CD14-positive monocyte (primary cell): ENCODE measurements around the gene NIP7. TPM values are rescaled to one million over a fixed set of nuclear protein-coding genes. Genes with fewer than 3 reads are reported as not detected.
"Not testable (repeated sequence)": the region's sequence is repeated elsewhere in the genome, so short reads cannot be mapped to it uniquely, and the experiment has no call there.

Experiments used
- DNase-seq, 3 donors: peaks; one replicate each; pipeline ENCODE4 v3.0.0-alpha.2; 2011 to 2022
- H2AFZ ChIP-seq: 2 replicates; pipeline ENCODE4 v1.6.0; 2012; ENCODE audit warnings: mild to moderate bottlenecking, low read depth, low read length, inconsistent platforms; ENCODE audit not compliant: insufficient read depth, poor library complexity, severe bottlenecking
- H3K27ac ChIP-seq, 2 donors: 1 replicate in 1 of 2; 2 replicates in 1 of 2; pipeline ENCODE4 v1.5.1; 2012 to 2013; ENCODE audit warnings: low read length in 2 of 2, control low read depth in 1 of 2, inconsistent platforms in 1 of 2, low read depth in 1 of 2, mild to moderate bottlenecking in 1 of 2
- H3K27me3 ChIP-seq, 2 donors: one replicate each; pipeline versions ENCODE4 v1.6.0 to v1.6.1; 2011 to 2013; ENCODE audit warnings: low read length in 2 of 2; ENCODE audit not compliant: control insufficient read depth in 2 of 2, insufficient read depth in 2 of 2
- H3K36me3 ChIP-seq, 2 donors: replicated peaks in 1 of 2; 1 replicate in 1 of 2; 2 replicates in 1 of 2; pipeline versions ENCODE4 v1.5.1 to v1.6.1; 2012 to 2013; ENCODE audit warnings: low read length in 2 of 2, control low read depth in 1 of 2, inconsistent platforms in 1 of 2, mild to moderate bottlenecking in 1 of 2; ENCODE audit not compliant: insufficient read depth in 2 of 2, control insufficient read depth in 1 of 2
- H3K4me1 ChIP-seq, 2 donors: 1 replicate in 1 of 2; 2 replicates in 1 of 2; pipeline versions ENCODE4 v1.5.1 to v1.6.1; 2012 to 2013; ENCODE audit warnings: low read length in 2 of 2, control low read depth in 1 of 2, inconsistent platforms in 1 of 2, mild to moderate bottlenecking in 1 of 2, moderate library complexity in 1 of 2; ENCODE audit not compliant: insufficient read depth in 2 of 2, control insufficient read depth in 1 of 2
- H3K4me2 ChIP-seq: replicated peaks from 2 replicates; pipeline ENCODE3; 2012; ENCODE audit warnings: low read length, moderate library complexity, mild to moderate bottlenecking; ENCODE audit not compliant: poor library complexity, severe bottlenecking; ENCODE audit errors: extremely low read depth
- H3K4me3 ChIP-seq, 3 experiments: fragments of 200-600 bp in 1 of 3; sonication (generic) in 1 of 3; replicated peaks in 1 of 3; 1 replicate in 2 of 3; 2 replicates in 1 of 3; pipeline ENCODE4 v1.5.1; 2011 to 2013; ENCODE audit warnings: low read length in 3 of 3, mild to moderate bottlenecking in 3 of 3, control low read depth in 2 of 3, low read depth in 2 of 3, inconsistent platforms in 1 of 3, moderate library complexity in 1 of 3
- H3K79me2 ChIP-seq: 2 replicates; pipeline ENCODE4 v1.6.0; 2012; ENCODE audit warnings: mild to moderate bottlenecking, control low read depth, inconsistent platforms, low read length, moderate library complexity; ENCODE audit not compliant: insufficient read depth
- H3K9ac ChIP-seq: 2 replicates; pipeline ENCODE4 v1.6.0; 2017; ENCODE audit warnings: low read length, mild to moderate bottlenecking; ENCODE audit not compliant: insufficient read depth, poor library complexity, severe bottlenecking
- H3K9me3 ChIP-seq, 2 donors: replicated peaks in 1 of 2; 1 replicate in 1 of 2; 2 replicates in 1 of 2; pipeline versions ENCODE4 v1.5.1 to v1.6.1; 2012 to 2013; ENCODE audit warnings: low read length in 2 of 2, control low read depth in 1 of 2; ENCODE audit not compliant: control insufficient read depth in 1 of 2, insufficient read depth in 1 of 2
- H4K20me1 ChIP-seq: 2 replicates; pipeline ENCODE4 v1.6.0; 2012; ENCODE audit warnings: mild to moderate bottlenecking, low read length, control low read depth, moderate library complexity; ENCODE audit not compliant: insufficient read depth
- H3K27ac Mint-ChIP-seq, 7 donors: one replicate each; pipeline ENCODE4 v1.8.0; 2020; ENCODE audit warnings: mild to moderate bottlenecking in 7 of 7, mixed read lengths in 7 of 7, moderate library complexity in 6 of 7, inconsistent platforms in 2 of 7
- H3K27me3 Mint-ChIP-seq, 3 donors: one replicate each; pipeline ENCODE4 v1.8.0; 2021 to 2022; ENCODE audit warnings: low read depth in 3 of 3, mild to moderate bottlenecking in 3 of 3, mixed read lengths in 3 of 3, moderate library complexity in 3 of 3, inconsistent platforms in 1 of 3
- H3K36me3 Mint-ChIP-seq, 2 donors: one replicate each; pipeline ENCODE4 v1.8.0; 2020; ENCODE audit warnings: mixed read lengths in 2 of 2, inconsistent platforms in 1 of 2, mild to moderate bottlenecking in 1 of 2
- H3K4me1 Mint-ChIP-seq: one replicate; pipeline ENCODE4 v1.8.0; 2020; ENCODE audit warnings: mild to moderate bottlenecking, mixed read lengths
- H3K4me3 Mint-ChIP-seq, 2 donors: one replicate each; pipeline ENCODE4 v1.8.0; 2020; ENCODE audit warnings: mild to moderate bottlenecking in 2 of 2, mixed read lengths in 2 of 2, moderate library complexity in 1 of 2
- H3K9me3 Mint-ChIP-seq, 7 donors: one replicate each; pipeline ENCODE4 v1.8.0; 2020 to 2022; ENCODE audit warnings: mixed read lengths in 7 of 7, mild to moderate bottlenecking in 6 of 7, moderate library complexity in 6 of 7, inconsistent platforms in 2 of 7
- CTCF ChIP-seq: fragments of 200-600 bp; IDR thresholded peaks from one replicate; pipeline ENCODE4 v1.8.0; 2022; ENCODE audit warnings: antibody characterized with exemption, mild to moderate bottlenecking
- WGBS: methylation state at CpG from one replicate; pipeline ENCODE4 v1.1.5; 2013; ENCODE audit warnings: missing lambda C conversion rate; ENCODE audit not compliant: insufficient coverage; 5-methylcytosine and 5-hydroxymethylcytosine counted together
- intact Hi-C, 2 donors: fragments of 100-400 bp; cut with micrococcal nuclease; formaldehyde crosslinking; loops; one replicate each; pipeline versions ENCODE4 v1.15.0 to v1.15.1; 2023
- polyA plus RNA-seq, 3 donors: library from polyadenylated mRNA; depleted of rRNA in 1 of 3; unstranded in 2 of 3; stranded (reverse) in 1 of 3; fragments of 300-500 nt in 2 of 3; fragments of >200 nt in 1 of 3; fragmentation: Illumina TruSeq in 2 of 3; gene quantifications; 1 replicate in 2 of 3; 2 replicates in 1 of 3; pipeline ENCODE4 v1.2.3, GENCODE V29; 2012 to 2021

Gene NIP7
- polyA plus RNA-seq, 3 donors: 3.0 to 16.4 (median 14.2) TPM

GRCh38 chr16:69351309-69352027 lies 11.9 kb downstream of the NIP7 start, which contains the start of gene TMED6:
Gene TMED6, minus strand, starts transcription at chr16:69351786. Its CDS starts 33 bp downstream, at chr16:69351753.
- H3K9me3 Mint-ChIP-seq: no peaks in the 10 kb centered on the region
- peaks cover 0 to 1% (median 0%) of the 10 kb centered on the region in 3 donors for H3K27me3 Mint-ChIP-seq
- WGBS: 96% methylated on average over 10 of the region's 12 CpGs
- Histone ChIP-seq H4K20me1 (no peaks in the 10 kb centered on the region), H3K4me1 (peaks cover 5% of the 10 kb centered on the region in 2 donors), H3K27ac (no peak within 1 kb of the TSS), H3K36me3 (peaks cover 35 to 61% of the 10 kb centered on the region in 2 donors), H3K4me3 (no peak within 1 kb of the TSS), H3K9ac (no peak within 1 kb of the TSS), H3K9me3 (no peaks in the 10 kb centered on the region), H2AFZ (no peak within 1 kb of the TSS), H3K4me2 (no peak within 1 kb of the TSS), H3K27me3 (no peaks in the 10 kb centered on the region), H3K79me2 (no peaks in the 10 kb centered on the region)
- peaks cover 5% of the 10 kb centered on the region for H3K4me1 Mint-ChIP-seq
- no peak within 1 kb of the TSS for H3K4me3 Mint-ChIP-seq
- H3K36me3 Mint-ChIP-seq: peaks cover 46 to 60% of the 10 kb centered on the region in 2 donors
- intact Hi-C loops: no loop called here
- DNase-seq: no peak
- TF ChIP-seq CTCF: no peak
- H3K27ac Mint-ChIP-seq: peak within 1 kb of the TSS in 4 of 7 donors; percentile 18 to 81 (median 46)

- H3K9me3 ChIP-seq, H3K27me3 ChIP-seq, H3K27ac ChIP-seq, H3K27ac Mint-ChIP-seq, H3K27me3 Mint-ChIP-seq, H3K9ac ChIP-seq, intact Hi-C loops, H3K4me3 ChIP-seq, H3K4me3 Mint-ChIP-seq, H3K9me3 Mint-ChIP-seq, H3K4me2 ChIP-seq, H3K4me1 Mint-ChIP-seq, H2AFZ ChIP-seq, H3K4me1 ChIP-seq, DNase-seq, H3K79me2 ChIP-seq: not testable (repeated sequence)
- peaks cover 67% of the 10 kb centered on the region in 2 donors for H3K36me3 Mint-ChIP-seq
- Histone ChIP-seq H4K20me1 (peaks cover 12% of the 10 kb centered on the region), H3K36me3 (peaks cover 45 to 79% of the 10 kb centered on the region in 2 donors)
- WGBS: 95% methylated on average over 6 of the region's 9 CpGs
Observed at GRCh38 chr16:69360070-69360469, 20.5 kb downstream of the NIP7 start.
